Neural progenitor cell (in vitro differentiated cells): ENCODE results near the gene FAF1. TPM values are rescaled to one million over a fixed set of nuclear protein-coding genes. Genes with fewer than 3 reads are reported as not detected.
A peak's percentile ranks its signal among the peaks of the same experiment; 100 is the strongest.
"Not testable (repeated sequence)": the region's sequence is repeated elsewhere in the genome, so short reads cannot be mapped to it uniquely, and the experiment has no call there.

Experiments
- DNase-seq: peaks from one replicate; pipeline ENCODE4 v3.0.0-alpha.2; 2016; ENCODE audit warnings: low spot score
- H2AFZ ChIP-seq: fragments of 200-600 bp; sonication (generic); replicated peaks from 2 replicates; pipeline ENCODE4 v1.6.1; 2016; ENCODE audit warnings: antibody characterized with exemption
- H3F3A ChIP-seq: fragments of 200-600 bp; sonication (generic); 2 replicates; pipeline ENCODE4 v1.6.1; 2016; ENCODE audit warnings: antibody characterized with exemption, low read depth
- H3K27ac ChIP-seq: fragments of 200-600 bp; sonication (generic); 2 replicates; pipeline ENCODE4 v1.5.1; 2016; ENCODE audit warnings: mild to moderate bottlenecking
- H3K27me3 ChIP-seq: fragments of 200-600 bp; sonication (generic); 2 replicates; pipeline ENCODE4 v1.6.1; 2016; ENCODE audit warnings: mild to moderate bottlenecking, moderate library complexity
- H3K36me3 ChIP-seq: fragments of 200-600 bp; sonication (generic); 2 replicates; pipeline ENCODE4 v1.5.1; 2016
- H3K4me1 ChIP-seq: fragments of 200-600 bp; sonication (generic); 2 replicates; pipeline ENCODE4 v1.6.1; 2016; ENCODE audit warnings: mixed run types
- H3K4me2 ChIP-seq: fragments of 200-600 bp; sonication (generic); 2 replicates; pipeline ENCODE4 v1.6.1; 2016
- H3K4me3 ChIP-seq: fragments of 200-600 bp; sonication (generic); 2 replicates; pipeline ENCODE4 v1.5.1; 2016
- H3K79me2 ChIP-seq: fragments of 200-600 bp; sonication (generic); 2 replicates; pipeline ENCODE4 v1.6.1; 2016; ENCODE audit warnings: low read depth
- H3K9ac ChIP-seq: fragments of 200-600 bp; sonication (generic); 2 replicates; pipeline ENCODE4 v1.6.1; 2016
- H3K9me3 ChIP-seq: fragments of 200-600 bp; sonication (generic); 2 replicates; pipeline ENCODE4 v1.5.1; 2016; ENCODE audit warnings: low read depth
- H4K20me1 ChIP-seq: fragments of 200-600 bp; sonication (generic); 2 replicates; pipeline ENCODE4 v1.6.1; 2016; ENCODE audit warnings: low read depth
- H3K27ac Mint-ChIP-seq: 3 replicates; pipeline ENCODE4 v1.8.0; 2021; ENCODE audit warnings: mixed read lengths
- H3K27me3 Mint-ChIP-seq: 2 replicates; pipeline ENCODE4 v1.8.0; 2022; ENCODE audit warnings: low read depth, mild to moderate bottlenecking, inconsistent platforms, moderate library complexity, mixed read lengths; ENCODE audit not compliant: insufficient read depth
- H3K36me3 Mint-ChIP-seq: 3 replicates; pipeline ENCODE4 v1.8.0; 2021; ENCODE audit warnings: mixed read lengths
- H3K4me1 Mint-ChIP-seq: 3 replicates; pipeline ENCODE4 v1.8.0; 2021; ENCODE audit warnings: mixed read lengths
- H3K4me3 Mint-ChIP-seq: 3 replicates; pipeline ENCODE4 v1.8.0; 2021; ENCODE audit warnings: mild to moderate bottlenecking, moderate library complexity, mixed read lengths
- H3K9me3 Mint-ChIP-seq: 3 replicates; pipeline ENCODE4 v1.8.0; 2020; ENCODE audit warnings: mixed read lengths
- EZH2 ChIP-seq: fragments of 200-600 bp; sonication (generic); IDR thresholded peaks from 2 replicates; pipeline ENCODE4 v1.6.1; 2017; ENCODE audit warnings: antibody characterized with exemption, mild to moderate bottlenecking, moderate library complexity
- EZH2phosphoT487 ChIP-seq: fragments of 200-600 bp; sonication (generic); IDR thresholded peaks from 2 replicates; pipeline ENCODE4 v1.6.1; 2017; ENCODE audit warnings: antibody characterized with exemption
- total RNA-seq: library from RNA; depleted of rRNA; stranded (reverse); fragments of >200 nt; gene quantifications from 2 replicates; pipeline ENCODE4 v1.2.3, GENCODE V29; 2015; ENCODE audit warnings: low replicate concordance
- TF ChIP-seq, protein P1 (sequence below): fragments of 200-600 bp; sonication (generic); IDR thresholded peaks from 2 replicates; pipeline ENCODE4 v1.5.1; 2017; ENCODE audit warnings: antibody characterized with exemption, mild to moderate bottlenecking

FAF1 gene
- total RNA-seq, 1 donor from 2014 or later = 103 TPM

DNA sequence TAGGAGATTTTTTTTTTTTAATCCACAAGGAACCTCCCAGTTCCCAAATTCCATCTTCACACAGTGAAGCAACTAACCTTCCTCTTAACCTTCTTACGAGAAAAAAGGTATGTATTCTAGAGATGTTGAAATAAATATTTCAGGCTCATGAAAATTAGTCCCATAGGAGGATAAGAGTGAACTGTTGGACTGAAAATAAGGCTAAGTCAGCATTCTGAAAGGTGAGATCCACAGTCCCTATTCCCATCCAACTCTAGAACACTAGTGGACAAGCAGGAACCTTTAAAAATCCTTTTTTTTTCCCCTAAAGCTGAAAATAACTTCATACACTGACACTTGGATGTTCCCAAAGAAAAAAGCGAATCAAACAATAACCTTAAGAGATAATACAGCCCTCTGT lies 44.4 kb downstream of the FAF1 start:
- no peak for DNase-seq
- Histone ChIP-seq H3K4me3 (no peak overlapping the region), H3K4me2 (no peak overlapping the region), H3K27ac (no peak overlapping the region), H3K9ac (no peak overlapping the region), H3K4me1 (no peaks in the 10 kb centered on the region), H3K9me3 (no peaks in the 10 kb centered on the region), H3F3A (no peaks in the 10 kb centered on the region), H4K20me1 (no peaks in the 10 kb centered on the region), H2AFZ (no peak overlapping the region), H3K79me2 (peaks cover 69% of the 10 kb centered on the region), H3K36me3 (no peaks in the 10 kb centered on the region), H3K27me3 (no peaks in the 10 kb centered on the region)
- TF ChIP-seq EZH2phosphoT487 (no peak), EZH2 (no peak)
- TF ChIP-seq, protein P1, sequence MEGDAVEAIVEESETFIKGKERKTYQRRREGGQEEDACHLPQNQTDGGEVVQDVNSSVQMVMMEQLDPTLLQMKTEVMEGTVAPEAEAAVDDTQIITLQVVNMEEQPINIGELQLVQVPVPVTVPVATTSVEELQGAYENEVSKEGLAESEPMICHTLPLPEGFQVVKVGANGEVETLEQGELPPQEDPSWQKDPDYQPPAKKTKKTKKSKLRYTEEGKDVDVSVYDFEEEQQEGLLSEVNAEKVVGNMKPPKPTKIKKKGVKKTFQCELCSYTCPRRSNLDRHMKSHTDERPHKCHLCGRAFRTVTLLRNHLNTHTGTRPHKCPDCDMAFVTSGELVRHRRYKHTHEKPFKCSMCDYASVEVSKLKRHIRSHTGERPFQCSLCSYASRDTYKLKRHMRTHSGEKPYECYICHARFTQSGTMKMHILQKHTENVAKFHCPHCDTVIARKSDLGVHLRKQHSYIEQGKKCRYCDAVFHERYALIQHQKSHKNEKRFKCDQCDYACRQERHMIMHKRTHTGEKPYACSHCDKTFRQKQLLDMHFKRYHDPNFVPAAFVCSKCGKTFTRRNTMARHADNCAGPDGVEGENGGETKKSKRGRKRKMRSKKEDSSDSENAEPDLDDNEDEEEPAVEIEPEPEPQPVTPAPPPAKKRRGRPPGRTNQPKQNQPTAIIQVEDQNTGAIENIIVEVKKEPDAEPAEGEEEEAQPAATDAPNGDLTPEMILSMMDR = no peak
- no peaks in the 10 kb centered on the region for H3K27me3 Mint-ChIP-seq
- peaks cover 6% of the 10 kb centered on the region for H3K36me3 Mint-ChIP-seq
- peaks cover 6% of the 10 kb centered on the region for H3K9me3 Mint-ChIP-seq
- no peaks in the 10 kb centered on the region for H3K4me1 Mint-ChIP-seq
- H3K4me3 Mint-ChIP-seq = no peak overlapping the region
- no peak overlapping the region for H3K27ac Mint-ChIP-seq

DNA sequence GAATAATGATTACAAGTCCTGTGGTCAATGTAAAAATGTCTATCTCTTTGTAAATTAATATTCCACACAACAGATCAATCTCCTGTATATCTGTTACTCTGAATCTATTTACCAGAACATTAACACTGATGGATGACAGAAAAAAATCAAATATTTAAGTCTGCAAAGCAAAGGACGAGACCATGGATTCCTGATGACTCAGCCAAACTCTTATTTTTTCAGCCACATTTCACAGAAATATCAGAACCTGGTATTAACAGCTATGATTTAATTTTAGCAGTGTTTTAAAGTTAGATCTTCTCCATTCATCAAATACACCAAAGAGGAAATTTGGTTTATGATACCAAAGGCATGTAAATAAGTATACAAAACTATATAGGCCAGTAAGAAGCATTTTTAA lies 46.1 kb downstream of the FAF1 start:
- no peaks in the 10 kb centered on the region for H3F3A ChIP-seq
- H3K4me2 ChIP-seq = no peak overlapping the region
- H3K27me3 ChIP-seq = no peaks in the 10 kb centered on the region
- peaks cover 57% of the 10 kb centered on the region for H3K79me2 ChIP-seq
- H3K9ac ChIP-seq = no peak overlapping the region
- Mint-ChIP-seq H3K27me3 (no peaks in the 10 kb centered on the region), H3K27ac (no peak overlapping the region), H3K4me1 (no peaks in the 10 kb centered on the region), H3K36me3 (peaks cover 7% of the 10 kb centered on the region), H3K9me3 (peaks cover 6% of the 10 kb centered on the region), H3K4me3 (no peak overlapping the region)
- no peaks in the 10 kb centered on the region for H3K9me3 ChIP-seq
- no peak for DNase-seq
- H2AFZ ChIP-seq = no peak overlapping the region
- H3K36me3 ChIP-seq = no peaks in the 10 kb centered on the region
- no peak overlapping the region for H3K27ac ChIP-seq
- TF ChIP-seq EZH2 (no peak), EZH2phosphoT487 (no peak)
- TF ChIP-seq, protein P1 = no peak
- no peaks in the 10 kb centered on the region for H3K4me1 ChIP-seq
- H3K4me3 ChIP-seq = no peak overlapping the region
- no peaks in the 10 kb centered on the region for H4K20me1 ChIP-seq

DNA sequence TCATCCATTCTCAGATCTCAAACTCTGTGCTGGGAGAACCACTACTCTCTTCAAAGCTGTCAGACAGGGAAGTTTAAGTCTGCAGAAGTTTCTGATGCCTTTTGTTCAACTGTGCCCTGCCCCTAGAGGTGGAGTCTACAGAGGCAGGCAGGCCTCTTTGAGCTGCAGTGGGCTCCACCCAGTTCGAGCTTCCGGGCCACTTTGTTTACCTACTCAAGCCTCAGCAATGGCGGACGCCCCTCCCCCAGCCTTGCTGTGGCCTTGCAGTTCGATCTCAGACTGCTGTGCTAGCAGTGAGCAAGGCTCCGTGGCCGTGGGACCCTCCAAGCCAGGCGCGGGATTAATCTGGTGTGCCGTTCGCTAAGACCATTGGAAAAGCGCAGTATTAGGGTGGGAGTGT lies 49.7 kb downstream of the FAF1 start:
- not testable (repeated sequence) for H3K27ac Mint-ChIP-seq, H4K20me1 ChIP-seq, H3F3A ChIP-seq, H3K36me3 ChIP-seq, H3K4me2 ChIP-seq, H3K36me3 Mint-ChIP-seq, H3K4me3 ChIP-seq, H3K4me1 ChIP-seq, H3K27ac ChIP-seq, H3K4me1 Mint-ChIP-seq, H3K27me3 Mint-ChIP-seq, H3K9me3 ChIP-seq, H3K27me3 ChIP-seq, H3K4me3 Mint-ChIP-seq, DNase-seq, H3K9ac ChIP-seq
- peaks cover 31% of the 10 kb centered on the region for H3K79me2 ChIP-seq
- H3K9me3 Mint-ChIP-seq = peaks cover 33% of the 10 kb centered on the region
- H2AFZ ChIP-seq = peak overlapping the region; percentile 34

DNA sequence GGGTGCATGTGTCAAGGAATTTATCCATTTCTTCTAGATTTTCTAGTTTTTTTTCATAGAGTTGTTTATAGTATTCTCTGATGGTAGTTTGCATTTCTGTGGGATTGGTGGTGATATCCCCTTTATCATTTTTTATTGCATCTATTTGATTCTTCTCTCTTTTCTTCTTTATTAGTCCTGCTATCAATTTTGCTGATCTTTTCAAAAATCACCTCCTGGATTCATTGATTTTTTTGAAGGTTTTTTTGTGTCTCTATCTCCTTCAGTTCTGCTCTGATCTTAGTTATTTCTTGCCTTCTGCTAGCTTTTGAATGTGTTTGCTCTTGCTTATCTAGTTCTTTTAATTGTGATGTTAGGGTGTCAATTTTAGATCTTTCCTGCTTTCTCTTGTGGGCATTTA lies 52.5 kb downstream of the FAF1 start:
- not testable (repeated sequence) for H4K20me1 ChIP-seq, H3F3A ChIP-seq, H3K36me3 ChIP-seq, H2AFZ ChIP-seq, H3K27ac ChIP-seq, H3K4me1 Mint-ChIP-seq, H3K4me3 ChIP-seq, H3K9ac ChIP-seq, H3K27me3 ChIP-seq, DNase-seq, H3K36me3 Mint-ChIP-seq, H3K9me3 ChIP-seq, H3K4me3 Mint-ChIP-seq, H3K27ac Mint-ChIP-seq, H3K27me3 Mint-ChIP-seq, H3K4me1 ChIP-seq, H3K4me2 ChIP-seq
- H3K79me2 ChIP-seq = peaks cover 14% of the 10 kb centered on the region
- H3K9me3 Mint-ChIP-seq = peaks cover 33% of the 10 kb centered on the region

DNA sequence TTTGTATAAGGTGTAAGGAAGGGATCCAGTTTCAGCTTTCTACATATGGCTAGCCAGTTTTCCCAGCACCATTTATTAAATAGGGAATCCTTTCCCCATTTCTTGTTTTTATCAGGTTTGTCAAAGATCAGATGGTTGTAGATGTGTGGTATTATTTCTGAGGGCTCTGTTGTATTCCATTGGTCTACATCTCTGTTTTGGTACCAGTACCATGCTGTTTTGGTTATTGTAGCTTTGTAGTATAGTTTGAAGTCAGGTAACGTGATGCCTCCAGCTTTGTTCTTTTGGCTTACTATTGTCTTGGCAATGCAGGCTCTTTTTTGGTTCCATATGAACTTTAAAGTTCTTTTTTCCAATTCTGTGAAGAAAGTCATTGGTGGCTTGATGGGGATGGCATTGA lies 54.0 kb downstream of the FAF1 start:
- not testable (repeated sequence) for H3K36me3 Mint-ChIP-seq, H3K4me1 Mint-ChIP-seq, H3K4me2 ChIP-seq, DNase-seq, H3K4me3 Mint-ChIP-seq, H3K27ac ChIP-seq, H3K4me3 ChIP-seq, H3K27ac Mint-ChIP-seq, H3F3A ChIP-seq, H3K79me2 ChIP-seq, H3K4me1 ChIP-seq, H2AFZ ChIP-seq, H3K36me3 ChIP-seq, H4K20me1 ChIP-seq, H3K9me3 ChIP-seq, H3K27me3 Mint-ChIP-seq, H3K27me3 ChIP-seq, H3K9ac ChIP-seq
- H3K9me3 Mint-ChIP-seq = peaks cover 33% of the 10 kb centered on the region
